IPS DF 6.9 (cell line): Measurements from ENCODE around the gene KIF26B.
"Not testable (repeated sequence)": the region's sequence is repeated elsewhere in the genome, so short reads cannot be mapped to it uniquely, and the experiment has no call there.

Experiments
- DNase-seq: peaks from one replicate; pipeline ENCODE4 v3.0.0-alpha.2; 2013; ENCODE audit warnings: low read depth, low spot score
- H3K27ac ChIP-seq: one replicate; pipeline ENCODE4 v1.5.1; 2013; ENCODE audit warnings: low read length, control low read depth
- H3K27me3 ChIP-seq: 2 replicates; pipeline ENCODE4 v1.6.1; 2013; ENCODE audit warnings: mild to moderate bottlenecking, low read length; ENCODE audit not compliant: control insufficient read depth, insufficient read depth
- H3K36me3 ChIP-seq: 2 replicates; pipeline ENCODE4 v1.6.1; 2013; ENCODE audit warnings: low read length; ENCODE audit not compliant: control insufficient read depth, insufficient read depth
- H3K4me1 ChIP-seq: 2 replicates; pipeline ENCODE4 v1.6.1; 2013; ENCODE audit warnings: low read length; ENCODE audit not compliant: control insufficient read depth, insufficient read depth
- H3K4me3 ChIP-seq: 2 replicates; pipeline ENCODE4 v1.5.1; 2013; ENCODE audit warnings: mild to moderate bottlenecking, low read length
- H3K9me3 ChIP-seq: 2 replicates; pipeline ENCODE4 v1.6.1; 2013; ENCODE audit warnings: low read length, inconsistent platforms; ENCODE audit not compliant: control insufficient read depth, insufficient read depth
- WGBS: extraction: QIAGEN DNeasy Blood & Tissue Kit; methylation state at CpG from one replicate; pipeline ENCODE4 v1.1.7; 2013; ENCODE audit warnings: mixed read lengths, missing lambda C conversion rate; ENCODE audit not compliant: insufficient read length, insufficient coverage; 5-methylcytosine and 5-hydroxymethylcytosine counted together

The KIF26B gene

DNA sequence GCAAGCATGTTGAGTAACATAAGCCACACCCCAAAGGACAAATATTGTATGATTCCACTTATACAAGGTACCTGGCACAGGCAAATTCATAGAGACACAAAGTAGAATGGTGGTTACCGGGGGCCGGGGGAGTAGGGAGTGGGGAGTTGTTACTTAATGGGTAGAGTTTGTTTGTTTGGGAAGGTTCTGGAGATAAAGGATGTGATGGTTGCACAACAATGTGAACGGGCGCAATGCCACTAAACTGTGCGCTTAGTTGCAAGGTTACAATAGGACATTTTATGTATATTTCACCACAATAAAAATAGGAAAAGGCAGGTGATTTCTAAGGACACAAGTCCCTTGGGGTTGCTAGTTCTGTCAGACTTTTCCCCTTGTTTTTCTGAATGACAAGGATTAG is 516.6 kb downstream of the KIF26B start:
- H3K4me1 ChIP-seq, result no peaks in the 10 kb centered on the region
- H3K36me3 ChIP-seq, result no peaks in the 10 kb centered on the region
- no peak overlapping the region for H3K4me3 ChIP-seq
- H3K9me3 ChIP-seq, result no peaks in the 10 kb centered on the region
- DNase-seq, result no peak
- H3K27me3 ChIP-seq, result no peaks in the 10 kb centered on the region
- H3K27ac ChIP-seq, result no peak overlapping the region
- WGBS, result no CpG with 5 or more reads among the region's 5 CpGs

GRCh38 chr1:245671966-245672767 is 517.4 kb downstream of the KIF26B start:
- Histone ChIP-seq H3K27ac (no peak overlapping the region), H3K9me3 (no peaks in the 10 kb centered on the region), H3K36me3 (no peaks in the 10 kb centered on the region), H3K4me1 (no peaks in the 10 kb centered on the region), H3K4me3 (no peak overlapping the region), H3K27me3 (no peaks in the 10 kb centered on the region)
- WGBS, result no CpG with 5 or more reads among the region's 18 CpGs
- DNase-seq, result no peak

DNA sequence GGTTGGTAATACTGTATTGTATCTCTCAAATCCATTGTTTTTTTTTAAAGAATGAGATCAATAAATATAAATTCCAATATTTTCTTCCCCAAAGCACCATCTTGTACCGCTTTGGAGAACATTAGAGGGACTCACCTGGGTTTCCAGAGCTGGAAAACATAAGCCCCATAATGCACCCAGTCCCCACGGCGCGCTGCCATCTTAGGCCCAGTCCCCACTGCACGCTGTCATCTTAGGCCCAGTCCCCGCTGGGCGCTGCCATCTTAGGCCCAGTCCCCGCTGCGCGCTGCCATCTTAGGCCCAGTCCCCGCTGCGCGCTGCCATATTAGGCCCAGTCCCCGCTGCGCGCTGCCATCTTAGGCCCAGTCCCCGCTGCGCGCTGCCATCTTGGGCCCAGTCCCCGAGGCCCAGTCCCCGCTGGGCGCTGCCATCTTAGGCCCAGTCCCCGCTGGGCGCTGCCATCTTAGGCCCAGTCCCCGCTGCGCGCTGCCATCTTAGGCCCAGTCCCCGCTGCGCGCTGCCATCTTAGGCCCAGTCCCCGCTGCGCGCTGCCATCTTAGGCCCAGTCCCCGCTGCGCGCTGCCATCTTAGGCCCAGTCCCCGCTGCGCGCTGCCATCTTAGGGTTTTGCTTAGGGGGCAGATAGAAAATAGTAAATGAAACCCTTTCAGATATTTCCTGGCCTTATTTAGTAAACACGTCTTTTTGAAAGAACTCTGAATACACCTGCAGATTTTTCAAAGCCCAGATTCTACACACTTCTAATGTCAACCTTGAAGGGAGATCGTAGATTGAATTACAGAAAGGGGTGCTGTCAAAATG is 518.3 kb downstream of the KIF26B start:
- H3K36me3 ChIP-seq, DNase-seq, H3K4me3 ChIP-seq, H3K27me3 ChIP-seq, H3K27ac ChIP-seq, H3K4me1 ChIP-seq, H3K9me3 ChIP-seq: not testable (repeated sequence)
- WGBS, result no CpG with 5 or more reads among the region's 41 CpGs

- H3K4me3 ChIP-seq, result no peak overlapping the region
- no peaks in the 10 kb centered on the region for H3K36me3 ChIP-seq
- no peaks in the 10 kb centered on the region for H3K4me1 ChIP-seq
Observed at GRCh38 chr1:245673881-245674414, 519.2 kb downstream of the KIF26B start.

DNA sequence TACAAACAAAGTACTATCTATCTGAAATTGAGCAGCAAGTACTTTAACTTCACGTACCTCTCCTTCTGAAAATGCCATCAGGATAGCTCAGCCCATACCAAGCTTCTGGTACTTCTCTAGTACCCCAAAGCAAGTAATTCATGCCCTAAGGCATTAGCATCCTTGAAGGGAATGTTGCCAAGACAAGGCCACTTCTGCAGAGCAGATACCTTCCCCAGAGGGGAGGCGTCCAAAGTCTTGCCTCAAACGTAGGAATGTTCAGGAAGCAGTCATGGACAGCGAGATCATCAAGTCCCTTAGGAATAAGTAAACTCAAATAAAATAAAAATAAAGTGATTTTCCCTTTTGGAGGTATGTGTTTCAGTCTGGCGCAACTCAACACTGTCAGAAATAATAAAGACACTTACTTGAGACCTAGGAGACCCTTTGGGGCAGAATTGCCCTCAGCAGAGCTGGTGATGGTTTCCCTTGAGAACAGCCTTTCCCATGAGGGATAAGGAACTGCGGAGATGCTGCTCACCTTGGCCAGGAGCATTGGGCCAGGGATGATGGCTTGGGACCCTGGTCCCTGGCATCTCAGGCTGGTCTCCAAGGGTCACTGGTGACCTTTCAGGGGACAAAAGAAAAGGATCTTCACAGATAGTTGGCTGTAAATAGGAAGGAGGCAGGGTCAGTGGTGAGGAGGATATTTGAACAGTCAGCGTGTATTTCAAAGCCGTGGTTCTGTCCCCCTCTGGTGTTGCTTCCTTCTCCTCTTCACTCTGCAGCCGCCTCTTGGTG is 522.9 kb downstream of the KIF26B start:
- no CpG with 5 or more reads among the region's 9 CpGs for WGBS
- Histone ChIP-seq H3K27ac (no peak overlapping the region), H3K36me3 (no peaks in the 10 kb centered on the region), H3K4me1 (no peaks in the 10 kb centered on the region), H3K4me3 (no peak overlapping the region), H3K9me3 (no peaks in the 10 kb centered on the region), H3K27me3 (no peaks in the 10 kb centered on the region)
- DNase-seq, result no peak

More at GRCh38 chr1:245673881-245674414, 519.2 kb downstream of the KIF26B start:
- Histone ChIP-seq H3K27me3 (no peaks in the 10 kb centered on the region), H3K27ac (no peak overlapping the region), H3K9me3 (no peaks in the 10 kb centered on the region)
- no CpG with 5 or more reads among the region's 2 CpGs for WGBS
- no peak for DNase-seq

GRCh38 chr1:245678860-245679411 is 524.2 kb downstream of the KIF26B start:
- H3K9me3 ChIP-seq, result no peaks in the 10 kb centered on the region
- H3K27ac ChIP-seq, result no peak overlapping the region
- WGBS, result no CpG with 5 or more reads among the region's 5 CpGs
- H3K36me3 ChIP-seq, result no peaks in the 10 kb centered on the region
- DNase-seq, result no peak
- no peaks in the 10 kb centered on the region for H3K27me3 ChIP-seq
- no peaks in the 10 kb centered on the region for H3K4me1 ChIP-seq
- no peak overlapping the region for H3K4me3 ChIP-seq

DNA sequence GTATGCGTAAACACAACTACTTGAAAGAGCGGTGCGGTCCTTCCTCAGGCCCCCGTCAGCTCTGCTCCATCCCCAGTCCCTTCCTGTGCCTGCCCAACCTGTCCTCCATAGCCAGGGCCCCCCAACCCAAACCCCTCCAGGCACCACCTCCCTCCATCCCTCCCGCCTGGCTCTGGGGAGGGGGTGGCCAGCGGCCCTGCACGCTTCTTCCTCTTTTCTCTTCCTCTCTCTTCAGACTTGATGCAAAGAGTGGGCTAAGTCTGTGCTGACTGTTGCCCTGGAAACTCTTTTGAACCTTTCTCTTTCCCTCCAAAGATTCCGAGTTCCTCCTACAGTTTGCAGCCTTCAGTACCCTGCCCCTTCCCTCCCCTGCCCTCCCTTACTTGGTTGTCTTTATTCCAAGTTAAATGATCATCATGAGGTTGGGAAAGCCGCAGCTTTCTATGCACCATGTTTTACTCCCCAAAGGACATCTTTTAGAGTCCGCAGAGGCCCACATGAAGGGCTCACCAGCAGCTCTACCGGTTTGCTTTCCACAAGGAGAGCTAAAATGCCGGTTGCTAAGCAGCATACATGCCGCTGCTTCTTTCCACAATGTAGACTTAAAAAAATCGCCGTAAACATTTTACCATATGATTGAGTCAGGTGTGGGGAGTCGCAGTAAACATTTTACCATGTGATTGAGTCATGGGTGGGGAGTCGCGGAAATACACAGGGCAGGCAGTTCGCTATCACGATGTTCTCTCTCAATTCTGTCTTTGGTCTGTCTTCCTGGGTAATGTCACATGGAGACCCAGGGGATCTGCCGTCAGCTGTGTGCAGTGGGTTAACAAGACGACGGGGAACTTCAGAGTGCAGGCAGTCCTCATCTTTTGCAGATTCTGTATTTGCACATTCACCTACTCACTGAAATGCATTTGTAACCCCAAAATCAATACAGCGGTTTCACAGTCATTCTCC is 525.3 kb downstream of the KIF26B start:
- DNase-seq, result no peak
- Histone ChIP-seq H3K4me1 (no peaks in the 10 kb centered on the region), H3K27ac (no peak overlapping the region), H3K4me3 (no peak overlapping the region), H3K9me3 (no peaks in the 10 kb centered on the region), H3K27me3 (no peaks in the 10 kb centered on the region), H3K36me3 (no peaks in the 10 kb centered on the region)
- no CpG with 5 or more reads among the region's 24 CpGs for WGBS

GRCh38 chr1:245682638-245683628 is 528.1 kb downstream of the KIF26B start:
- no CpG with 5 or more reads among the region's 21 CpGs for WGBS
- DNase-seq, result no peak
- Histone ChIP-seq H3K27ac (no peak overlapping the region), H3K27me3 (no peaks in the 10 kb centered on the region), H3K4me3 (no peak overlapping the region), H3K9me3 (no peaks in the 10 kb centered on the region), H3K36me3 (no peaks in the 10 kb centered on the region), H3K4me1 (no peaks in the 10 kb centered on the region)
